B cell (primary cell): Measurements from ENCODE around the gene SCFD1. TPM values are rescaled to one million over a fixed set of nuclear protein-coding genes. Genes with fewer than 3 reads are reported as not detected.
"Not testable (repeated sequence)": the region's sequence is repeated elsewhere in the genome, so short reads cannot be mapped to it uniquely, and the experiment has no call there.

ENCODE experiments used
- ATAC-seq: fragments of 200-7000 bp; cut with Tn5 transposase; one replicate; pipeline ENCODE4 v1.10.0; 2021; ENCODE audit warnings: low read depth, mild to moderate bottlenecking, moderate number of reproducible peaks, moderate library complexity
- CTCF ChIA-PET: fragments of 350-600 bp; sonication (Branson Sonifier 250); formaldehyde crosslinking; loops from one replicate; lab custom pipeline; 2021; ENCODE audit warnings: antibody characterized with exemption, inconsistent platforms; lab: Charles Lee
- POLR2A ChIA-PET: fragments of 350-600 bp; sonication (Branson Sonifier 250); formaldehyde crosslinking; loops from one replicate; lab custom pipeline; 2021; ENCODE audit warnings: antibody characterized with exemption; lab: Charles Lee
- DNase-seq: peaks from one replicate; pipeline ENCODE4 v3.0.0; 2013
- H2AFZ ChIP-seq: 2 replicates; pipeline ENCODE4 v1.6.1; 2012; ENCODE audit warnings: mild to moderate bottlenecking, low read depth, low read length; ENCODE audit not compliant: insufficient read depth, poor library complexity, severe bottlenecking
- H3K27ac ChIP-seq, 2 donors: 1 replicate in 1 of 2; 2 replicates in 1 of 2; pipeline ENCODE4 v1.5.1; 2012 to 2013; ENCODE audit warnings: low read length in 2 of 2, mild to moderate bottlenecking in 2 of 2, moderate library complexity in 1 of 2
- H3K27me3 ChIP-seq, 4 experiments: fragments of 200-600 bp in 1 of 4; sonication (generic) in 1 of 4; replicated peaks in 1 of 4; 1 replicate in 2 of 4; 2 replicates in 2 of 4; pipeline versions ENCODE4 v1.6.1 to v1.7.0; 2013 to 2016; ENCODE audit warnings: low read length in 3 of 4, mild to moderate bottlenecking in 2 of 4, mixed read lengths in 1 of 4, moderate library complexity in 1 of 4; ENCODE audit not compliant: insufficient read depth in 4 of 4, control insufficient read depth in 3 of 4; ENCODE audit errors: control extremely low read depth in 1 of 4
- H3K36me3 ChIP-seq, 2 experiments: replicated peaks in 1 of 2; 1 replicate in 1 of 2; 2 replicates in 1 of 2; pipeline versions ENCODE4 v1.6.1 to v1.7.1; 2013; ENCODE audit warnings: low read length in 1 of 2; ENCODE audit not compliant: insufficient read depth in 2 of 2, control insufficient read depth in 1 of 2; ENCODE audit errors: control extremely low read depth in 1 of 2, extremely low read depth in 1 of 2
- H3K4me1 ChIP-seq, 2 donors: fragments of 200-600 bp in 1 of 2; sonication (generic) in 1 of 2; 1 replicate in 1 of 2; 2 replicates in 1 of 2; pipeline versions ENCODE4 v1.5.1 to v1.6.1; 2013 to 2017; ENCODE audit warnings: low read length in 2 of 2; ENCODE audit not compliant: control insufficient read depth in 2 of 2, insufficient read depth in 2 of 2
- H3K4me2 ChIP-seq: replicated peaks from 2 replicates; pipeline ENCODE3; 2012; ENCODE audit warnings: mild to moderate bottlenecking, low read depth, low read length; ENCODE audit not compliant: poor library complexity, severe bottlenecking
- H3K4me3 ChIP-seq, 5 experiments: fragments of 200-600 bp in 1 of 5; sonication (generic) in 1 of 5; 1 replicate in 3 of 5; 2 replicates in 2 of 5; pipeline versions ENCODE4 v1.5.1 to v1.7.0; 2011 to 2016; ENCODE audit warnings: low read length in 4 of 5, mild to moderate bottlenecking in 4 of 5, low read depth in 2 of 5, control low read depth in 1 of 5, moderate library complexity in 1 of 5; ENCODE audit not compliant: insufficient read depth in 1 of 5; ENCODE audit errors: control extremely low read depth in 1 of 5, extremely low read depth in 1 of 5
- H3K79me2 ChIP-seq: fragments of 200-600 bp; sonication (generic); one replicate; pipeline ENCODE4 v1.6.0; 2016; ENCODE audit warnings: low read length; ENCODE audit not compliant: control insufficient read depth, insufficient read depth
- H3K9ac ChIP-seq: fragments of 200-600 bp; sonication (generic); 2 replicates; pipeline ENCODE4 v1.6.1; 2017; ENCODE audit warnings: mild to moderate bottlenecking, low read length, moderate library complexity
- H3K9me3 ChIP-seq, 3 donors: one replicate each; pipeline versions ENCODE4 v1.6.1 to v1.7.1; 2013; ENCODE audit warnings: low read length in 2 of 3; ENCODE audit not compliant: control insufficient read depth in 2 of 3, insufficient read depth in 1 of 3; ENCODE audit errors: control extremely low read depth in 1 of 3
- H4K20me1 ChIP-seq: 2 replicates; pipeline ENCODE4 v1.6.0; 2012; ENCODE audit warnings: mild to moderate bottlenecking, low read length; ENCODE audit not compliant: insufficient read depth, control insufficient read depth, poor library complexity, severe bottlenecking
- H3K27ac Mint-ChIP-seq: one replicate; pipeline ENCODE4 v1.8.0; 2021; ENCODE audit warnings: mixed read lengths
- H3K27me3 Mint-ChIP-seq: one replicate; pipeline ENCODE4 v1.8.0; 2021; ENCODE audit warnings: mixed read lengths
- H3K4me1 Mint-ChIP-seq: one replicate; pipeline ENCODE4 v1.8.0; 2021; ENCODE audit warnings: mixed read lengths
- H3K4me3 Mint-ChIP-seq: one replicate; pipeline ENCODE4 v1.8.0; 2021; ENCODE audit warnings: mixed read lengths
- H3K9me3 Mint-ChIP-seq: one replicate; pipeline ENCODE4 v1.8.0; 2022; ENCODE audit warnings: mixed read lengths; ENCODE audit not compliant: insufficient read depth
- CTCF ChIP-seq: fragments of 200-600 bp; IDR thresholded peaks from one replicate; pipeline ENCODE4 v1.8.0; 2022; ENCODE audit warnings: antibody characterized with exemption, mild to moderate bottlenecking
- EZH2 ChIP-seq: IDR thresholded peaks from 2 replicates; pipeline ENCODE4 v1.6.1; 2012; ENCODE audit warnings: borderline replicate concordance, low read depth, mild to moderate bottlenecking, moderate library complexity, low read length; ENCODE audit not compliant: insufficient read depth, poor library complexity, severe bottlenecking
- WGBS: methylation state at CpG from one replicate; pipeline ENCODE4 v1.1.5; 2013; ENCODE audit warnings: missing lambda C conversion rate; ENCODE audit not compliant: insufficient coverage; 5-methylcytosine and 5-hydroxymethylcytosine counted together
- intact Hi-C: fragments of 100-400 bp; cut with micrococcal nuclease; formaldehyde crosslinking; loops from one replicate; pipeline ENCODE4 v1.10.0; 2022
- polyA plus RNA-seq: library from polyadenylated mRNA; depleted of rRNA; stranded (reverse); fragments of >200 nt; gene quantifications from 2 replicates; pipeline ENCODE4 v1.2.3, GENCODE V29; 2012
- total RNA-seq, 2 donors: library from RNA; stranded (reverse); fragments of 120-200 nt in 1 of 2; gene quantifications; 1 replicate in 1 of 2; 2 replicates in 1 of 2; pipeline versions ENCODE4 v1.2.3 to v1.2.4, GENCODE V29; 2013 to 2022

The SCFD1 gene
- total and polyA plus RNA-seq, 2 donors (not counting 1 experiment from before 2014, with no cell fraction given) = 23.1 to 73.0 TPM

GRCh38 chr14:30681752-30682355, 59.7 kb downstream of the SCFD1 start:
- Histone ChIP-seq H3K4me2 (no peak overlapping the region), H3K9me3 (no peaks in the 10 kb centered on the region), H3K4me1 (no peaks in the 10 kb centered on the region), H4K20me1 (no peaks in the 10 kb centered on the region), H3K27me3 (no peaks in the 10 kb centered on the region), H3K27ac (no peak overlapping the region), H3K79me2 (peaks cover 8% of the 10 kb centered on the region), H3K9ac (no peak overlapping the region), H3K36me3 (peaks cover 8 to 15% of the 10 kb centered on the region in 2 experiments), H2AFZ (no peak overlapping the region), H3K4me3 (no peak overlapping the region)
- DNase-seq (no peak), ATAC-seq (no peak)
- ChIA-PET CTCF (interaction anchor here (0.5 to 1.5 kb wide), 4 partner anchors 10 to 47 kb away, joined by 3 read pairs; no protein-coding TSS in a partner anchor), POLR2A (no interaction called here)
- no CpG with 5 or more reads among the region's 2 CpGs for WGBS
- Mint-ChIP-seq H3K9me3 (no peaks in the 10 kb centered on the region), H3K27me3 (no peaks in the 10 kb centered on the region), H3K4me1 (no peaks in the 10 kb centered on the region), H3K4me3 (no peak overlapping the region), H3K27ac (no peak overlapping the region)
- TF ChIP-seq CTCF = peak; percentile 25
- TF ChIP-seq EZH2 = no peak
- intact Hi-C loops = no loop called here

GRCh38 chr14:30690487-30691355, 68.6 kb downstream of the SCFD1 start:
- H3K9ac ChIP-seq = peak overlapping the region; percentile 23
- H3K79me2 ChIP-seq, intact Hi-C loops, CTCF ChIA-PET, POLR2A ChIA-PET, H2AFZ ChIP-seq, H3K27me3 ChIP-seq, H3K4me1 Mint-ChIP-seq, H3K27me3 Mint-ChIP-seq, H3K4me3 ChIP-seq, H3K9me3 Mint-ChIP-seq, H3K27ac Mint-ChIP-seq, ATAC-seq, H3K4me3 Mint-ChIP-seq, H3K4me1 ChIP-seq, H3K9me3 ChIP-seq, H4K20me1 ChIP-seq: not testable (repeated sequence)
- H3K4me2 ChIP-seq = peak overlapping the region; percentile 6
- 87% methylated on average over 3 of the region's 28 CpGs for WGBS
- peak; percentile 34 for DNase-seq
- peaks cover 7 to 15% of the 10 kb centered on the region in 2 experiments for H3K36me3 ChIP-seq
- peak overlapping the region; percentile 55 to 84 for H3K27ac ChIP-seq
